ENCODE measurements around the gene FRYL.

DNA sequence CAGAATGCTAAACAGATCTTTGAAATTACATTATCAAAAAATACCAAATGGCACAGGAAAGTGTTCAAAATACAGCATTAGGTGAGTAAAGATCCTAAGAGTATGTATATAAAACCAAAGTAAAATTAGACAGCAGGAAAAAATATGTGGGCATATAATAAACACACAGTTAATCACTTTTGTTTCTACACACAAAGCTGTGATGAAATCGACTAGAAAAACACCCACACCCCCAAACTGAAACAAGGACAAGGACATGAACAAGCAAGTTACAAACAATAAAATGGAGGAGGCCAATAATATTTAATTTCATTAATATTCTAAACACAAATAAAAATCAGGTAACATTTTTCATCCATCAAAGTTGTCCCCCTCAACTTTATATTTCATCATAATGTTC lies 143.2 kb downstream of the FRYL start:
- no peak for TF ChIP-seq POLR2AphosphoS5 (IDR thresholded peaks at IDR 0.05; ENCODE audit: borderline replicate concordance, low read depth, low read length)
- TF ChIP-seq EZH2 (IDR thresholded peaks at IDR 0.05) = no peak

Data from SK-N-MC (cell line).